ENCODE measurements around the gene NOM1. TPM values are rescaled to one million over a fixed set of nuclear protein-coding genes. Genes with fewer than 3 reads are reported as not detected.

Gene NOM1
- total RNA-seq, 1 donor, result 11.6 TPM

DNA sequence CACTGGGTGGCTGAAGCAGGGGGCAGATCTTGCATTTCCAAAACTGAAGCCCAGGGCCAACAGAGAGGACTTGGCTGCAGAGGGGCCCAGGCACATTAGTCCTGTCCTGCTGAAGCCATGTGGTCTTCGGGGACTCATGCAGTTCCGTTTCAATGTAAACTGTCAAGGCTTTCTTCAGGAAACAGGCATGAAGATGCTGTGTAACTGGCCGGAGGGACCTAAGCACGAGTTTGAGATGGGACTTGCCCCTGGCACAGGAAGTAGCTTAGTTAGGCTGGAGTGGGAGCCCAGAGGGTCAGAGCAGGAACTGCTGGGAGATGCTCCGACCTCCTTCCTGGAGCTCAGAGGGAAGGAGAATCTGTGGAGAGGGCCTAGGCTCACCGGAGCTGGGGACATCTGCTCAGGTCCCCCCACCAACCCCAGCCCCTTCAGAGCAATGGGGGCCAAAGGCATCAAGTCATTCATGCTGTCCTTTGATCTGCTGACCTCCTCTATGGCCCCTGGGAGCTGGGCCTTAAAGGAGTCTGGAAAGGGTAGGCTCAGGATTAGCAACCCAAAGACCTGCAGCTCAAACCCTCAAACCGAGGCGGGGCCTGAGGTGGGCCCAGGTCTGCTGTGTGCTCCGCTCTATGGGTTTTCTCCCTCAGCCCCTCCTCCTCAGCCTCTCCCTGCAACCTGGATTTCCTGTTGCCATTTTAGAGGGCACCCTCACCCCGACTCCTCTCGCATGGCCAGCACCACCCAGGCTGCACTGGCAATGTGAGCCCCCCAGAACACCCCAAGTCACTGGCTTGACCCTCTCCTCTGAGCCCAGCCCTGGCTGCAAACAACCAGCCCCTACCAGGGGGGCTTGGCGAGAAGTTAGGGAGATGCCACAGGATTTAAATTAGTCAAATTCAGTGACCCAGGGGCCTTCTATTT lies 65.4 kb downstream of the NOM1 start:
- no peak for DNase-seq (ENCODE audit: low read depth in 2 of 3, low spot score in 2 of 3)

DNA sequence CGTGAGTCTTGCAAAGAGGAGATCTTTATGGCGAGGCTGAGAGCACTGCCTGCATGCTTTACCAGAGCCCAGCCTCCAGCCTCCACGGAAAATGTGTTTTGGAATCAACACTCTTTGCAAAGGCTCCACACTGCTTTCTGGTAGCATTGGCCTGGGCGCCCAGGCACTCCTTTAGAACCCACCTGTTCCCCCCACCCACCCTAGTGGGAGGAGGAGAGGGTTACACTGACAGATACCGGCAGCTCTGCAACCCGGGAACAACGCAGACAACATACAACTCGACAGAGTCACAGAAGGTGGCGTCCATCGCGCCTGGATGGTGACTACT lies 66.5 kb downstream of the NOM1 start:
- DNase-seq (ENCODE audit: low read depth in 2 of 3, low spot score in 2 of 3), result no peak

DNA sequence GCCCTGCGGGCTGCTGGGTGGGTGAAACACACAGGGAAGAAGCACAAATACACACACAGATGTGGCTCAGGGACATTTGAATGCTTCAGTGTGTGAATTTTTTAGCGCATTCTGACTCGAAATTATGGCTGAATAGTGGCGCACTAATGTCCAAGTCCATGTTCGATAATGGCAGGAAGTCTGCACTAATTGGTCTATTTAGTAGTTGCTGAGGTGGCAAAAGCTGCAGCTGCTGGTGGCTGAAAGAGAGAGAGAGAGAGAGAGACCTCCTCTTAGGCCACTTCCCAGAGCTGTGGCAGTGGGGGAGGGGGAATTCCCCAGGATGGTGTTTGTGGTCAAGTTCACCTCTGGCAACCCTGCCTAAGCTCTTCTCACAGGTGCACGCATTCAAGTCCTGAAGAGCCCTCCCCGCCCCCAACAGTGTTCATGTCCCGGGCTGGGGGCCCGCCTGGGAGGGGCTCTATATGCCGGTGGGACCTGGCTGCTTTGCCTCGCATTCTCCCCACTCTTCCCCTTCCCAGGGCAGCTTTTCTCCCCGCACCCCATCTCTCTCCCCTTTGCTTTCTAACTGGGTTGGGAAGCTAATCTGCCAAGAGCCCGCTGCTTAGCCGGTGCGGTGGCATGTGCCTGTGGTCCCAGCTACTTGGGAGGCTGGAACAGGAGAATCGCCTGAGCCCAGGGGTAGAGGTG lies 67.0 kb downstream of the NOM1 start:
- DNase-seq (ENCODE audit: low read depth in 2 of 3, low spot score in 2 of 3), result no peak

DNA sequence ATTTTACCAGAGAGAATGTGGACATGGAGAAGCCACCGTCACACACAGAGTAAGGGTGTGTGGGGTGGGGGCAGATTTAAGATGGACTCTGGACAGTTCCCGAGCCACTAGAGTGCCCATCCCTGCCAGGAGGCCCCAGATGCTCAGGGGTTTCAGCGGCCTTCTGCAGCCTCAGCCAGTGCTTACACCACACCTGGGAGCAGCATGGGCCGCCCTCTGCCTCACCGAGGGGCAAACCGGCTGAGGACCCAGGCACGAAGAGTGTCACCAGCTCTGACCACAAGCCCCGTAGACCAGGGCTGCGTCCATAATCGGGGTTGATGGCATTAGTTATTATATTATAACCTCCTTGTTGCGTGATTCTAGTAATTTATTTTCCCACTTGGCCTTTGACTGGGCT lies 67.6 kb downstream of the NOM1 start:
- DNase-seq (ENCODE audit: low read depth in 2 of 3, low spot score in 2 of 3), result no peak

DNA sequence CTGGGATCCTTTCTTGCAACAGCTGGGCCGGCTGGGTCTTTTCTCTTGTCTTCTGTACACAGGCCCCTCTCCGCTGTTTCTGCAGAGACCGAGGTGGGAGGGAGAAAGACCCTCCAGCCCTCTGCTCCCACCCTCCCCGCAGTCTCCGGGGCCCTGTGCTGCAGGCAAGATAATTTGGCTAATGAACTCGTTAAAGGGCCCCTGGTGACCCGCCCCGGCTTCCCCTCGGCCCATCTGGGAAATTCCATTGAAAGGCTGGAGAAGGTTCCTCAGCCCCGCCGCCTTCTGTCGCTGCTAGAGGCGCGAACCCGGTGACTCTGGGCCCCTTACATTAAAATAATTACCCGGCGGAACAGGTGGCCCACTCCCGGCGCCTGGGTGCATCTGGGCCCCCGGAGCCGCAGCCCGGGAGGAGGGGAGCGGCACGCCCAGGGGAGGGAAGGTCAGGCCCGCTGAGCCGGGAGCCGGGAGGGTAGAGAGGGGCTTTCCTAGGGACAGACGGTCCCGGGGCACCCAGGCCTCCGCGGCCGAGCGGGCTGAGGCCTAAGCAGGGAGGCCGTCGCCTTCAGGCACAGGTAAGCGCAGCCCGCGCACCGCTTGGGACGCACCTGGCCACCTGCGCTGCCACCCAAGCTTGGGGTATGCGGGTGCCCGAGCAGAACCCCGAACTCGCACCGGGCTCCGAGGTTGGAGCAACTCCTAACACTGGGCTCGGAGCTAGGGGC lies 68.3 kb downstream of the NOM1 start:
- DNase-seq (ENCODE audit: low read depth in 2 of 3, low spot score in 2 of 3), result no peak

DNA sequence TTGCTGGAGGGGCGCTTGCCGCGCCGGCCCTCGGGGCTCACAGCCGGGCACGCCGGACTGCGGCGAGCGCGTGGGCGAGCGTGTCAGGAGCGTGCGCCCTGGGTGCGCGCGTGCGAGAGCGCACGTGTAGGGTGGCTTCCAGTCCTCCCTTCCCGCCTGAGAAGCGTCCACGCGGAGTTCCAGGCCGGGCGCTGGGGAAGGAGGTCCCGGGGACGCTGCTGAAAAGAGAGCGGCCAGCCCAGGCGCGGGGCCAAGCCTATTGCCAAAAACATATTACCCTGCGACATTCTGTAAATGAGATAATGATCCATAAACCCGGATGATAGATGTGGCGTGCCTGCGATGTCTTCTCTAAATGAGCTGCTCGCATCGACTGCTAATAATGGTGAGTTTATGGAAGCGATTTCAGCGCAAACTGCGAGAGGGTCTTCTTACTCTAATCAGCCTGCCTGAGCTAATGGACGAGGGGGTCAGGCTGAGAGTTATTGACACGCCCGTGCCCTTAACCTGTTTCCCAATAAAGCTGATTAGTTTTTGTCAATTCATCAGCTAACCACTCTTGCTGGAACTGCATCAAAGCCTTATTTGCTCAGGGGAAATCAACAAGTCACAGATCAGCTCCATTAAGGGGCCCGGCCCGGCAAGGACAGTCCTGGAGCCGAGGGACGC lies 69.0 kb downstream of the NOM1 start:
- no peak for DNase-seq (ENCODE audit: low read depth in 2 of 3, low spot score in 2 of 3)

DNA sequence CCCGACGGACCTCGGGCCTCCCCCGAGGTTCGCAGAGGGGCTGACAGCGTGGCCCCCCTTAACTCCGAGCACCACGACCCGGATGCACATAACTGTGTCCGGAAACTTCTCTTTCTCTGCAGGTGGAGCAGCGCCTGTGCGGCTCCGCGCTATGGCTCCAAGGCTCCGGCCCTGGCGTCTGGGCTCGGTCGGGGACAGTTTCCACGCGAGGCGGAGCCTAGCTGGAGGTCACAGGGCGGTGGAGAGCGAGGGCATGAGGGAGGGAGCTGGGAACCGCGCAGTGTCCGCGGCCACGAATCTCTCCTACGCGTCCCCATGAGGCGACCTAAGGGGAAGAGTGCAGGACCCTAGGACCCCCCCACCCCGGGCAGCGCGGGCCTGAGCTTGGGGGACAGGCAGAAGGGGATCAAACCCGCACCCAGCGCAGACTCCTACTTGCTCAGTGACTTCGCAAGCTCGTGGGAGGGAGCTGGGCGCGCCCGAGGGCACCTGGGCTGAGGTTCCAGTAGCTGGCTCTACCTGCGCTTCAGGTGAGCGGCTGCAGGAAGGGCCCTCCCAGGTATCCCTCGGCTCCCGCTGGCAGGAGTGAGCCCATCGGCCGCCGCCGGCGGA lies 69.6 kb downstream of the NOM1 start:
- DNase-seq (ENCODE audit: low read depth in 2 of 3, low spot score in 2 of 3), result no peak

DNA sequence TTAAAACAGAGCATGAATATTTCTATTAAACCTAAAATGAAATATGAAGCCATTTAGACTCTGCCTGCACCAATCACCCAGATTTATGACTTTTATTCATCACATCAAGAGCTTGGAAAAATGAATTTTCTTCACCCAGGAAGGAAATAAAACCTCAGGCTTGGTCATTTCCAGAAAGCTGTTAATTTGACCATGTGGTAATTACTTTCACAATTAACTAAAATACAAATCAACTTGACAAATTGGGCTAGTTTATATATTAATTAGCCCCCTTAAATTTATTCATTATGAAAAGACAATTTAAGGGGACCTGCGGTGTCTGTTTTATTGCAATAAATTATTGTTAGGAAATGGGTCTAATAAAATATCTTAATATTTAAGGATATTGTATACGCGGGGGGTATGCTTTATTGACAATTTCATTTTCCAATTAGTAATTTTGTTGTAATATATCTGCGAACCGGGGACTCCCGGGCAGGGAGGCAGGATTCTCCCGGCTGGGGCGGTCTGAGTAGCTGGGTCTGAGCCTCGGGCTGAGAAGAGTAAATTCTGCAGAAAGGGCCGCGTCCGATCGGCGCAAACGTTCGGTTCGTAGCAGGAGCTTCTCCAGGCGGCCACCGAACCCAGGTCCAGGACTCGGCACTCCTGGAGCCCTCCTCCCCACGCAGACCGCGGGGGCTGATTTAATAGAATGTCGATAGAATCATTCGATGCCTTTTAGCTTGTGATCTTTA lies 70.4 kb downstream of the NOM1 start:
- DNase-seq (ENCODE audit: low read depth in 2 of 3, low spot score in 2 of 3), result no peak

DNA sequence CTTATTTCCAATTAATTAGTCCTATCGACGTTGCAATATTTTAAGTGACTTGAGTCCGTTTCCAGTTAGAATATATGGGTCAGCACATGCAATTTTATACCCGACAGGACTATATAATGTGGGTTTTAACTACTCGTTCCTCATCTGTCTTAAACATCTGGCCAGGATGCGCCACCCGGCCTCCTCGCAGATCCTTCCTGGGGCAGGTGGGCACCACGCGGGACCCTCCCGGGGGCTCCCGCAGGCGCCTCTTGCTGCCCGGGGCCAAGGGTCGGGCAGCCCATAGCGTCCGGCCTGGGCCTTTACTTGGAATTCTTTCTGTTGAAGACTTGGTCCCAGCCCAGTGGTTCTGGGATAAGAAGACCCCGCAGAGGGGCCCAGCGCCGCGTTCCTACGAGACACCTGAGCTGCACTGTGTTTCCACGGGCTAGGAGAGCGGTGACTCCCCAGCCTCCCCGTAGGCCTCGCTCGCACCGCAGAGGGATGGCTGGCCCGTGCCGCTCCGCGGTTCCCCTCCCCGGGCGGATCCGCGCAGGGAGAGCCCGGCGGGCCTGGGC lies 71.1 kb downstream of the NOM1 start:
- no peak for DNase-seq (ENCODE audit: low read depth in 2 of 3, low spot score in 2 of 3)

DNA sequence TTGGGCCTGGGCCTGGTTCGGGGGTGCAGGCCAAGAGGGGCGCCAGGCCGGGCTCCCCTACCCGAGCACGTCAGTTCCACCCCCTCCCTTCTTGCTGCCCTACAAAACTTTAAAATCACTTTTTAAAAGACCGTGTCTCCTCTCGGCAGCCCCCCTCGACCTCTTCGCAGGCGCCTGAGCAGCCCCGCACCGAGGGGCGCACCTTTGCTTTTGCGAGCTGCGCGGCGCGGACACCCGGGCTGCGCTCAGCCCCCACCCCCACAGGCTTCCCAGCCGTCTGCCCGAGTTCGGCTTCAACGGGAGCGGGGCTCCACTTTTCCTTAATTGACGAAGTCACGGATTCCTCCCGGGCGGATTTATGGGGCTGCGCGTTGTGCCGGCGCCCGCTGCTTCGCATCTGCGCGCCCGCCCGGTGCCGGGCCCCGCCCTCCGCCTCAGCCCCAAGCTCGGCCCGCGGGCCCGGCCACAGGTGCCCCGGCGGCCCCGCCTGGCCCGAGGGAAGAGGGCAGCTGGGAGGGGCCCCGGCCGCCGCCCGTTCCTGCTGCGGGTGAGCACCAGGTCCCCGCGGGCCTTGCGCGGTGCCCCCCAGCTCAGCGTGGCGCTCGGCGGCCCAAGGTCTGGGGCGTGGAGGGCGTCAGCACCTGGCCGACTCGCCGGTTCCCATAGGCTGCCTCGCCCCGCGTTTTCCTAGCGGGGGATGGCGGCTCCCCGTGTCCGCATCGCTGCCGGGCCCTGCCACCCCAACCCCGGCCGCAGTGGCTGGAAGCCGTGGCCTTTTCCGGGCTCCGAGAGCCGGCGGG lies 71.8 kb downstream of the NOM1 start:
- no peak for DNase-seq (ENCODE audit: low read depth in 2 of 3, low spot score in 2 of 3)

DNA sequence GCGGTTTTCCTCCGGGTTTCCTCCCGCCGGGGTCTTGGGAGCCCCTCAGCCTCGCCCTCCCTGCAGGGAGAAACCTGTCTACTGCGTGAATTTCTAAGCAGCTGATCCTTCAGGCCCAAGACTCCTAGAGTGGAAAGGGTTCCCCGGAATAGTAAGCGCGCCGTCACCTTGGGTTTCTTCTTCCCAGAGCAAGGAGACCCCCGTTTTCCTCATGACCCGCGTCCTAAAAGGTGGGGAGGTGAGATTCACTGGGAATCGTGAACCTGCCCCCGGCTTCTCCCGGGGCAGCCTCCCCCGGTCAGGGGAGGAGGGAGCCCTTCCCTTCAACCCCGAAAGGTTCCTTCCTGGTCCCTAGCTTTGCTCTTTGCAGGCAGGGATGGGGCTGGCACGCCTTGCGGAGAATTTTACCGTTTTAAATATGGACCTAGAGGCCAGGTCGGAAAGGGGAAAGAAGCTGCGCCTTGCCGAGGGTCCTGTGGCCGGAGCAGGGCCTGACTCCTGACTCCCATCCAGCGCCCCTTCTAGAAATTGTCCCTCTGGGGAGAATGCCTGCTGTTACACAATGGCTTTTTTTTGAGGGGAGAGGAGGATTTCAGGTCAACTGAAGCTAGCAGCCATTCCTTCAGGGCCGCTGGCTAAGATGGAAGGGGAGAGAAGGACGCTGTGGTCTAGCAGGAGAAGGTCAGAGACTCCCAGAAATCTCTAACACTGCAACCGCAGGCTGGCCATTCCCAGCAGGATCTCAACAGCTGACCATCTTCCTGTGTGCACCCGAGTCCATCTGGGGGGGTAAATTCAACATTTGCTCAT lies 72.6 kb downstream of the NOM1 start:
- DNase-seq (ENCODE audit: low read depth in 2 of 3, low spot score in 2 of 3), result no peak

Other genes starting within 250 kb of the NOM1 start
- 76.2 TPM for gene LMBR1, start 56.5 kb upstream of the NOM1 start, total RNA-seq
- gene MNX1, start 61.0 kb downstream of the NOM1 start, total RNA-seq, result not detected
- gene UBE3C, start 189.2 kb downstream of the NOM1 start, total RNA-seq, result 24.8 TPM